Right atrium auricular region (tissue), 2 donors: ENCODE data around the gene RASAL2. TPM values are rescaled to one million over a fixed set of nuclear protein-coding genes. Genes with fewer than 3 reads are reported as not detected.

Source experiments
- DNase-seq: peaks from one replicate; pipeline ENCODE4 v3.0.0-alpha.2; 2019; ENCODE audit warnings: low spot score
- H3K27ac ChIP-seq, 2 donors: fragments of 200-600 bp; sonication (generic); 1 replicate in 1 of 2; 2 replicates in 1 of 2; pipeline ENCODE4 v1.5.1; 2016 to 2019
- H3K27me3 ChIP-seq, 2 donors: fragments of 200-600 bp; sonication (generic); one replicate each; pipeline versions ENCODE4 v1.5.1 to v1.6.0; 2017 to 2019
- H3K36me3 ChIP-seq: fragments of 200-600 bp; sonication (generic); one replicate; pipeline ENCODE4 v1.5.1; 2016
- H3K4me1 ChIP-seq, 2 donors: fragments of 200-600 bp; sonication (generic); one replicate each; pipeline versions ENCODE4 v1.5.1 to v1.6.0; 2017 to 2019
- H3K4me3 ChIP-seq, 2 donors: fragments of 200-600 bp; sonication (generic); 1 replicate in 1 of 2; 2 replicates in 1 of 2; pipeline ENCODE4 v1.5.1; 2017 to 2019; ENCODE audit warnings: mild to moderate bottlenecking in 1 of 2, moderate library complexity in 1 of 2
- H3K9me3 ChIP-seq, 2 donors: fragments of 200-600 bp; sonication (generic); one replicate each; pipeline ENCODE4 v1.5.1; 2019
- total RNA-seq, 2 donors: library from RNA; depleted of rRNA; stranded (reverse); fragments of >200 nt; gene quantifications; one replicate each; pipeline ENCODE4 v1.1.0, GENCODE V29; 2016
- TF ChIP-seq, protein P1 (sequence below), 2 donors: fragments of 200-600 bp; sonication (generic); IDR thresholded peaks; one replicate each; pipeline ENCODE4 v1.5.1; 2019; ENCODE audit warnings: antibody characterized with exemption in 2 of 2

The RASAL2 gene
- total RNA-seq, 2 donors from 2014 or later, result 34.1 to 44.7 TPM

GRCh38 chr1:178098262-178098661 is 4.4 kb downstream of the RASAL2 start:
- Histone ChIP-seq H3K36me3 (no peaks in the 10 kb centered on the region), H3K4me1 (peaks cover 0 to 53% of the 10 kb centered on the region in 2 donors), H3K4me3 (peak overlapping the region; percentile 5 to 32), H3K9me3 (no peaks in the 10 kb centered on the region), H3K27me3 (no peaks in the 10 kb centered on the region), H3K27ac (peak overlapping the region; percentile 37 to 94)
- no peak for DNase-seq
- TF ChIP-seq, protein P1, sequence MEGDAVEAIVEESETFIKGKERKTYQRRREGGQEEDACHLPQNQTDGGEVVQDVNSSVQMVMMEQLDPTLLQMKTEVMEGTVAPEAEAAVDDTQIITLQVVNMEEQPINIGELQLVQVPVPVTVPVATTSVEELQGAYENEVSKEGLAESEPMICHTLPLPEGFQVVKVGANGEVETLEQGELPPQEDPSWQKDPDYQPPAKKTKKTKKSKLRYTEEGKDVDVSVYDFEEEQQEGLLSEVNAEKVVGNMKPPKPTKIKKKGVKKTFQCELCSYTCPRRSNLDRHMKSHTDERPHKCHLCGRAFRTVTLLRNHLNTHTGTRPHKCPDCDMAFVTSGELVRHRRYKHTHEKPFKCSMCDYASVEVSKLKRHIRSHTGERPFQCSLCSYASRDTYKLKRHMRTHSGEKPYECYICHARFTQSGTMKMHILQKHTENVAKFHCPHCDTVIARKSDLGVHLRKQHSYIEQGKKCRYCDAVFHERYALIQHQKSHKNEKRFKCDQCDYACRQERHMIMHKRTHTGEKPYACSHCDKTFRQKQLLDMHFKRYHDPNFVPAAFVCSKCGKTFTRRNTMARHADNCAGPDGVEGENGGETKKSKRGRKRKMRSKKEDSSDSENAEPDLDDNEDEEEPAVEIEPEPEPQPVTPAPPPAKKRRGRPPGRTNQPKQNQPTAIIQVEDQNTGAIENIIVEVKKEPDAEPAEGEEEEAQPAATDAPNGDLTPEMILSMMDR (IDR thresholded peaks at IDR 0.05), result no peak

DNA sequence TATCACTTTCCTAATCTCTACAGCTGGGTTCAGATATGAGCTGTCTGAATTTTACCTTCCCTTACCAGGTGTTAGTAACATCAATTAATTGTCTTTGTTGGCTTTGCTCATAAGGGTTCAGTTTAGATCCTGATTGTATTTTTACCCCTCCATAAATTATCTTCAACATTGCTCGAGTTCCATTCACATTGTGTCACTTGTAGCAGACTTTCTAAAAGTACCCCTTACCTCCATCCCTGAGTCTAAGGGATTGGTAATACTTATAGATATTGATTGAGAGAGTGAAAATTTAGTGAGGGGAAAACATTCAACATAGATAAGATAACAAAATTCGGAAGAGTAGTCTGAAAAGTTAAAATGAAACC is 7.3 kb downstream of the RASAL2 start:
- Histone ChIP-seq H3K9me3 (no peaks in the 10 kb centered on the region), H3K27me3 (no peaks in the 10 kb centered on the region), H3K4me3 (no peak overlapping the region), H3K36me3 (no peaks in the 10 kb centered on the region), H3K4me1 (peaks cover 0 to 58% of the 10 kb centered on the region in 2 donors), H3K27ac (peak overlapping the region in 1 of 2 donors; percentile 94)
- no peak for DNase-seq
- TF ChIP-seq, protein P1 (IDR thresholded peaks at IDR 0.05), result no peak

GRCh38 chr1:178101654-178102053 is 7.8 kb downstream of the RASAL2 start:
- H3K27ac ChIP-seq, result peak overlapping the region in 1 of 2 donors; percentile 94
- DNase-seq, result no peak
- no peaks in the 10 kb centered on the region for H3K9me3 ChIP-seq
- TF ChIP-seq, protein P1 (IDR thresholded peaks at IDR 0.05), result no peak
- H3K27me3 ChIP-seq, result no peaks in the 10 kb centered on the region
- H3K36me3 ChIP-seq, result no peaks in the 10 kb centered on the region
- no peak overlapping the region for H3K4me3 ChIP-seq
- H3K4me1 ChIP-seq, result peaks cover 0 to 57% of the 10 kb centered on the region in 2 donors

DNA sequence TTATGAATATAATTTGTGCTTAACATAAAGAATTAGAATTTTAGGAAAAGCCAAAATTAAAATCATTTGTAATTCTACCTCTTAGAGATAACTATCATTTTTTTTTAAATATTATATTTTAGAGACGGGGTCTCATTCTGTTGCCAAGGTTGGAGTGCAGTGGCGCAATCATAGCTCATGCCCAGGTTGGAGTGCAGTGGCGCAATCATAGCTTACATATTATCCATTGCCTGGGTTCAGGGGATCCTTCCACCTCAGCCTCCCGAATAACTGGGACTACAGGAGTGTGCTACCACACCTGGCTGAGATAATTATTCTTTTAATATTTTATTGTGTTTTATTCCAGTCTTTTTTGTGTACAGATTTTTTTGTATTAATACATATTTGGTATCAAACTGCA is 8.3 kb downstream of the RASAL2 start:
- TF ChIP-seq, protein P1 (IDR thresholded peaks at IDR 0.05), result no peak
- Histone ChIP-seq H3K4me3 (no peak overlapping the region), H3K27me3 (no peaks in the 10 kb centered on the region), H3K9me3 (no peaks in the 10 kb centered on the region), H3K4me1 (peaks cover 0 to 54% of the 10 kb centered on the region in 2 donors), H3K27ac (no peak overlapping the region), H3K36me3 (no peaks in the 10 kb centered on the region)
- no peak for DNase-seq

DNA sequence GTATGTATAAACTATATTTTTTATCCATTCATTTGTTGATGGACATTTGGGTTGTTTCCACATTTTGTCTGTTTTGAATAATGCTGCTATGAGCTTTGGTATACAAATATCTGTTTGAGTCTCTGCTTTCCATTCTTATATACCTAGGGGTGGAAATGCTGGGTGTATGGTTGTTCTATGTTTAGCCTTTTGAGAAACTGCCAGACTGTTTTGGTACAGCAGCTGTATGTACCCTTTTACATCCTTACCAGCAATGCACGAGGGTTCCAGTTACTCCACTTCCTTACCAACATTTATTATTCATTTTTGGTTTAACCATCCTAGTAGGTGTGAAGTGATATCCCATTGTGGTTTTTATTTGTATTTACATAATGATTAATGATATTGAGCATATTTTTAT is 13.9 kb downstream of the RASAL2 start:
- no peaks in the 10 kb centered on the region for H3K36me3 ChIP-seq
- peaks cover 0 to 28% of the 10 kb centered on the region in 2 donors for H3K4me1 ChIP-seq
- H3K9me3 ChIP-seq, result no peaks in the 10 kb centered on the region
- DNase-seq, result no peak
- H3K27ac ChIP-seq, result no peak overlapping the region
- no peak overlapping the region for H3K4me3 ChIP-seq
- H3K27me3 ChIP-seq, result no peaks in the 10 kb centered on the region
- TF ChIP-seq, protein P1 (IDR thresholded peaks at IDR 0.05), result no peak
